Cardiac septum (tissue), 1 donor: ENCODE data around the gene PPEF2. TPM values are rescaled to one million over a fixed set of nuclear protein-coding genes. Genes with fewer than 3 reads are reported as not detected.

Experiments
- DNase-seq: peaks from one replicate; pipeline ENCODE4 v3.0.0-alpha.2; 2020; ENCODE audit warnings: low spot score
- intact Hi-C: fragments of 100-400 bp; cut with DNase I; formaldehyde crosslinking; loops from one replicate; pipeline ENCODE4 v1.14.0; 2022
- total RNA-seq: library from RNA; stranded (reverse); fragmentation: NEBNext Ultra II Directional; extraction: Animal tissue kit (Norgen Biotek cat#: 25700); gene quantifications from one replicate; pipeline ENCODE4 v1.2.1, GENCODE V29; 2021
- donor health status: DM: no; HTN: no; CAD: no.

The PPEF2 gene
- total RNA-seq, 1 donor from 2014 or later, result not detected

GRCh38 chr4:75843596-75843995, 58.7 kb downstream of the PPEF2 start:
- intact Hi-C loops, result no loop called here
- DNase-seq, result no peak

- DNase-seq, result no peak
- intact Hi-C loops, result no loop called here
These were observed 60.4 kb downstream of the PPEF2 start for GRCh38 chr4:75841641-75842520.

- intact Hi-C loops, result no loop called here
- DNase-seq, result no peak
These were observed 67.5 kb downstream of the PPEF2 start for GRCh38 chr4:75834772-75835154.

- intact Hi-C loops, result no loop called here
- no peak for DNase-seq
These were observed 68.0 kb downstream of the PPEF2 start for GRCh38 chr4:75834095-75834771.

GRCh38 chr4:75831856-75832405, 70.3 kb downstream of the PPEF2 start:
- DNase-seq, result no peak
- intact Hi-C loops, result no loop called here

GRCh38 chr4:75830906-75831305, 71.3 kb downstream of the PPEF2 start:
- DNase-seq, result no peak
- intact Hi-C loops, result no loop called here

GRCh38 chr4:75823812-75824211, 78.4 kb downstream of the PPEF2 start:
- intact Hi-C loops, result no loop called here

GRCh38 chr4:75822416-75822815, 79.8 kb downstream of the PPEF2 start:
- intact Hi-C loops, result no loop called here
- DNase-seq, result no peak

More at GRCh38 chr4:75823812-75824211, 78.4 kb downstream of the PPEF2 start:
- DNase-seq, result no peak

GRCh38 chr4:75821966-75822365, 80.3 kb downstream of the PPEF2 start:
- intact Hi-C loops, result no loop called here
- no peak for DNase-seq

GRCh38 chr4:75821216-75821615, 81.0 kb downstream of the PPEF2 start:
- no peak for DNase-seq
- intact Hi-C loops, result no loop called here

GRCh38 chr4:75820676-75821075, 81.6 kb downstream of the PPEF2 start:
- DNase-seq, result no peak
- intact Hi-C loops, result no loop called here

GRCh38 chr4:75820197-75820596, 82.1 kb downstream of the PPEF2 start:
- intact Hi-C loops, result no loop called here
- no peak for DNase-seq

- intact Hi-C loops, result no loop called here
These were observed 83.1 kb downstream of the PPEF2 start for GRCh38 chr4:75819121-75819520.

GRCh38 chr4:75817901-75818300, 84.4 kb downstream of the PPEF2 start:
- DNase-seq, result no peak
- intact Hi-C loops, result no loop called here

More at GRCh38 chr4:75819121-75819520, 83.1 kb downstream of the PPEF2 start:
- no peak for DNase-seq

Other genes starting within 250 kb of the PPEF2 start
- gene G3BP2, start 229.0 kb downstream of the PPEF2 start, total RNA-seq, result 78.3 TPM
- gene USO1, start 177.9 kb downstream of the PPEF2 start, total RNA-seq, result 70.5 TPM
- gene NAAA, start 38.6 kb upstream of the PPEF2 start, total RNA-seq, result 15.2 TPM
- 24.1 TPM for gene SDAD1, start 88.5 kb upstream of the PPEF2 start, total RNA-seq
- gene CXCL9, start 105.1 kb upstream of the PPEF2 start, total RNA-seq, result 0.70 TPM
- gene CXCL10, start 121.0 kb upstream of the PPEF2 start, total RNA-seq, result 2.3 TPM
- 0.32 TPM for gene CXCL11, start 133.6 kb upstream of the PPEF2 start, total RNA-seq
- 57.0 TPM for gene ART3, start 172.3 kb upstream of the PPEF2 start, total RNA-seq
- 22.7 TPM for gene NUP54, start 245.9 kb upstream of the PPEF2 start, total RNA-seq